T-helper 2 cell (primary cell): Measurements from ENCODE around the gene ALDH3B1.

Experiments used
- DNase-seq, 5 experiments: peaks; one replicate each; pipeline versions ENCODE4 v3.0.0 to v3.0.0-alpha.2; 2012 to 2022

The ALDH3B1 gene

GRCh38 chr11:67997475-67997921, 12.6 kb upstream of the ALDH3B1 start:
- DNase-seq = no peak

DNA sequence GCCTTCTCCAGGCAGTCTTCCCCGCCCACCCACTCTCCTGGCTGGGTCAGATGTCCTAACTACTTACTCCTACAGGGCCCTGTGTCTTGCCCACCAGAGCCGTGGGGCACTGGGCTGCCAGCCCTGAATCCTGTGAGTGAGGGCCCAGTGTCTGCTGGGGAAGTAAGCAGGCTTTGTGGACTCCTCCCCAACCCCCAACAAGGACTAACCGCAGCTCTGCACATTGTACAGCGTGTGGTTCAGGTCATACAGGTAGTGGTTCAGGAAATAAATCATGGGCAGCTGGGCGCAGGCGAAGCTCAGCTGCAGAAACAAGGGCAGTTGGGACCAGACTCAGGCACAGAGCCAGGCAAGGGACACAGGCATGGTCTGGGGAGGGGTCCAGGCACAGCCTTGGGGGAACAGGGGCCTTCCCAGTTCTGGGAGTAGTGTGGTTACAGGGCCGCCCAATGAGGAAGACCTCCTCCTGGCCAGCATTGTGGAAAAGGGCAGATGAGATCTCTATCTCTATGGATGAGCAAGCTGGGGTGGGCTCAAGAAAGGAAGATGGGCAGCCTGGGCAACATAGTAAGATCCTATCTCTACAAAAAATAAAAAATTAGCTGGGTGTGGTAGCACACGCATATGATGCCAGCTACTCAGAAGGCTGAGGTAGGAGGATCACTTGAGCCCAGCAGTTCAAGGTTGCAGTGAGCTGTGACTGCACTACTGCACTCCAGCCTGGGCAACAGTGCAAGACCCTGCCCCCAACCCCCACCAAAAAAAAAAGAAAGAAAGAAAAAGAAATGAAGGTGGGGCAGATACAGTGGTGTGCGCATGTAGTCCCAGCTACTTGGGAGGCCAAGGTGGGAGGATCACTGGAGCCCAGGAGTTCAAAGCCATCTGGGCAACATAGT, 11.7 kb upstream of the ALDH3B1 start:
- peak in 1 of 5 experiments; percentile 62 for DNase-seq

DNA sequence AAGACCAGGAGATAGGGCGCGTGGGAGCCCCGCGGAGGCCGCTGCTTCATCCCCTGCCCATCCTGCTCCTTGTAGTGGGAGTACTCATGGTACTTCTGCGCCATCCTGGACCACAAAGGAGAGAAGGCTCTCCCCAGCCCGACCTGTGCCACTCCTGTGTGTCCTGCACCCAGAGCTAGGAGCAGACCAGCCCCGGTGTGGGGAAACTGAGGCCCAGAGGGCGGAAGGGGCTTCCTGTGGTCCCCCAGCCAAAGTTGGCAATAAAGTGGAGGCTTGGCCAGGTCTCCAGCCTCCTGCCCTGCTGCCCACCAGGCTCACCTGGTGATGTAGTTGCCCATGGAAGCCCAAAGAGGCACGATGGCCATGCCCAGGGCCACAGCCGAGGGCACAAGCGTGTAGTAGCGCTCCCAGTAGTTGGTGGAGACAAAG, 10.9 kb upstream of the ALDH3B1 start:
- no peak for DNase-seq

DNA sequence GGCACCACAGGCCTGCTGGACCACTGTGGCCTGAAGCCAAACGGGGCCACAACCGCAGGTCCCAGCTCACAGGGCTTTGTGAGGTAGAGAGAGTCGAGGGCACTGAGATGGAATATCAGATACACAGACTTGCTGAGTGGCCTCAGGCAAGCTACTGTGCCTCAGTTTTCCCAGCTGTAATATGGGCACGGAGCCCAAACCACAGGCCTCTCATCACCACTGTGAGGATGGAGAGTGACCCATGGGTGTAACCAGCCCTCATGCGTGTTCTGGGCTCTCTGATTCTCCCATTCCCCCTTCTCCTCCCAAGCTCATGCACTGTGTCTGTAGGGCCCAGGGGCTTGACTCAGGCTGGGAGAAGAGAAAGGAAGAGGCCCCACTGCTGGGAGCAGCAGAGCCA, 10.4 kb upstream of the ALDH3B1 start:
- no peak for DNase-seq

GRCh38 chr11:68002575-68002937, 7.6 kb upstream of the ALDH3B1 start:
- DNase-seq = no peak

DNA sequence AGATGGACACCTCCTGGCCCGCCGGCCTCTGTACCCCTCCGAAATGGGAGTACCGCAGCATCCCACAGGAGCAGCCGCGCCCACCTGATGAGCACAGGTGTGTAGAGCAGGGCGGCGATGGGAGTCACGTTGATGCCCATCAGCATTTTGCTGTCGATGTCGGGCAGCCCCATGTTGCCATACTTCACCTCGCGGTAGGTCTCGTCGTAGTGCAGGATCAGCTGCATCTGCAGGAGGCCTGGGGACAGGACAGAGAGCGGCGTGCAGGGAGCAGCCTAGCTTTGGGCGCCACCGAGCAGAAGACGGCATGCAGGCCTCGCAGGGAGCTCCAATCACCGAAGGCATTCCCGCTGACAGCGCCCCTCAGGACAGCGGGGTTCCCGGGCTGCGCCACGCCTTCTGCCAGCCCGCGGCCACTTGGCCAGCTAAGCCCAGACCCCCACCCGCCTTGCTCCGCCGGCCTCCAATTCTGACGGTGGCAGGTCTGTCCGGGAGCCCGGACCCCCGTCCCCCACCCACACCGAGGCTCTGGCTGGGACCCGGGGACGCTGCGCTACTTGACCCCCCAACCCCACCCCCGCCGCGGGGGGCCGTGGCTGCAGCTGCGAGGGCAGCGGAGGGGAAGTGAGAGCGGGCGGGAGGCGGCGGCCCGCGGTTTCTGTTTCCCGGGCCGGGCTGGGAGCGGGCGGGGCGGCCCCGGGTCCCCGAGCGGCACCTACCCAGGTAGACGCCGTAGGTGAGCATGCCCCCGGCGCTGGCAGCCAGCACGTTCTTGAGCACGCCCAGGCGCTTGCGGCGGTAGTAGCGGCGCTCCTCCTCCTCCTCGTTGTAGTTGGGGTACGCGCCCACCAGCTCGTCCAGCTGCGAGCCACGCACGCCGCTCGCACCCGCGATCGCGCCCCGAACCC, 6.9 kb upstream of the ALDH3B1 start:
- DNase-seq = peak; percentile 21 to 63 (median 48)

GRCh38 chr11:68003846-68004550, 6.1 kb upstream of the ALDH3B1 start, which contains the start of gene UNC93B1:
UNC93B1 (minus strand) TSS chr11:68004097; CDS start chr11:68004043, 54 bp downstream.
- peak; percentile 51 to 90 (median 67) for DNase-seq

- DNase-seq = no peak
Measured at GRCh38 chr11:68004551-68005335, 5.4 kb upstream of the ALDH3B1 start.

DNA sequence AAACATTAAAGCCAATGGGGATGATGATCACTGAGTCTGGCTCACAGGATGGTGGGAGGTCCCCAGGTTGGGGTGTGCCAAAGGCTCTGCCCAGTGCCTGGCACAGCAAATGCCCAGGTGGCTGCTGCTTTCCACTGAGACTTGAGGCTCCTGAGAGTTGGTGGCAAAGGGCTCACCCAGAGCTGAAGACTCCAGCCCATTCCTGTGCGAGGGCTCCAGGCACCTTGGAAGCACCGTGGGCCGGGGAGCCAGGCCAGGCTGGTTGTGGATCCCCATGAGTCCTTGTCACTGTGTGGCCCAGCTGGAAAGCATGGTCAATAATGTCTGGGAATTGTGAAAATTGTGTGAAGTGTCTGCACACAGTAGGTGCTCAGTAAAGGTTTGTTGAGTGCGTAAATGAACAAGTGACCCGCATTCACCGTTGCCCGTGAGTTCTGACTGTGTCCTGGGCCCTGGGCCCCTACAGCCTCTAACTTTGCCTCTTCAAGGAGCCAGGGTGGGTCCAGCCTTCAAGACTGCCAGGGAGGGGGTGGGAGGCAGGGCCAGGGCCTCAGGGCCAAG, 3.4 kb upstream of the ALDH3B1 start:
- DNase-seq = no peak

- DNase-seq = no peak
Measured at GRCh38 chr11:68007498-68008380, 2.4 kb upstream of the ALDH3B1 start.

DNA sequence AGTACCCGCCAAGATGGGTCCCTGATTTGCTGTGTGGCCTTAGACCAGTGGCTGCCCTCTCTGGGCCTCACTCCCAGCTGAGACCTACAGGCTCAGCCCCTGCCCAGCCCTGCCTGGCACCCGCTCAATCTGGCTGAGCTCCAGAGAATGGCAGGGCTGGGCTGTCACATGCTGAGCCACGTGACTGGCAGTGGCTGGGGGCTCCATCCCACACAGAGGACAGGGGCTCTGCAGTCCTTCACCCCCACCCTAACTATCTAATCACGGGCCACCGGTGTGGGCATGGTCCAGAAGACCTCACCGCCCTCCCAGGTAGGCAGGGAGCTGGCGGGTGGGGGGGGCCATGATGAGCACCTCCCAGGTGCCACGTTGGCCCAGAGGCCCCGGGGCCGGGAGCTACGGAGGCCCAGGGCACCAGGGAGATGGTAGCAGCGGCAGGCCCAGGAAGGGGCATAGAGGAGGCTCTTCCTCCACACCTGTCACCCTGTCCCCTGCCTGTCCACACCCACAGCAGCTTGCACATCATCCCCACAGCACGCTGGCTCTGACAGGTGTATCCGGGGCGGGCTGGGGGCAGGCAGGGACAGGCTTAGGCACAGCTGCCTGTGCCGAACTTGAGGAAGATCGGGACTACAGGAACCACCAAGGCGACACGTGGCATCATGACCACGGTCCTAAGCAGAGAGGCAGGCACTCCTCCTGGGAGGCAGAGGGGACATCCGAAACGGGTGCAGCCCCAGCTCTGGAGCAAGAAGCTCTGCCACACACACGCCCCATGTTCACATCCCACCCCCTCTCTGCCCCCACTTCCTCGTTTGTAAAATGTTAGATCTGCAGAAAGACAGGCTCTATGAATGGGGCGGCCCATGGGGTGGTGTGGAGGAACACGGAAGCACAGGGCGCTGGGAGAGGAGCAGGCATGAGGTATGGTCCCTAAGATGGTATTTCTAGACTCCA, 1.5 kb upstream of the ALDH3B1 start:
- DNase-seq = no peak

DNA sequence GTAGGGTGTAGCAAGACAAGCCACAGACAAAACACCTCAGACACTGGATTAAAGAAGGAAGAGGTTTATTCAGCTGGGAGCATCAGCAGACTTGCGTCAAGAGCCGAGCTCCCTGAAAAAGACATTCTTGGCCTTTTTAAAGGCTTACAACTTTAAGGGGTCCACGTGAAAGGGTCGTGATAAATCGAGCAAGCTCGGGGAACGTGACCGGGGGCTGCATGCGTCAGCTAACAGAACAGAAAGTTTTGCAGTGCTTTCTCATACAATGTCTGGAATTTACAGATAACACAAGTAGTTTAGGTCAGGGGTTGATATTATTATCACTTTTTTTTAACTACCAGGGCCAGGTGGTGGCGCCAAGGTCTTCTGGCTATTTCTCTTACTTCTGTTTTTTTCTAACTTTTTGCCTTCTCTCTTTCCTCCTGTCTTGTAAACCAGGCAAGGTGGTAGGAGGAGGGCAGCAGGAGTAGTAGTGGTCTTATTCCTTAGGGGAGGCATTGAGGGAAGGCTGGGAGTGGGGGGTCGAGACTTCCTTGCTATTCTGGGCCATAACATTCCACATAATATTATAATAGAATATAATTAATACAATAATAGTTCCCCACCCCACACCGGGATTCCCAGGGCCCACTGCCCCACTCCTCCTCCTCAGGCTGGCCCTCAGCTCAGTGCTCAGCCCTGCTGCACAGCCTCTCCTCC, 587 bp upstream of the ALDH3B1 start:
- peak in 1 of 5 experiments; percentile 26 for DNase-seq

GRCh38 chr11:68011051-68011943, 1.2 kb downstream of the ALDH3B1 start:
- DNase-seq = no peak

- no peak for DNase-seq
Measured at GRCh38 chr11:68012044-68012842, 2.1 kb downstream of the ALDH3B1 start.

GRCh38 chr11:68012843-68013610, 2.9 kb downstream of the ALDH3B1 start:
- no peak for DNase-seq
